Forelimb muscle (tissue), 1 donor: ENCODE measurements around the gene ADGRG3. TPM values are rescaled to one million over a fixed set of nuclear protein-coding genes. Genes with fewer than 3 reads are reported as not detected.

Source experiments
- DNase-seq: peaks from one replicate; pipeline ENCODE4 v3.0.0-alpha.2; 2013; ENCODE audit warnings: low read depth
- polyA plus RNA-seq: library from polyadenylated mRNA; unstranded; fragments of 120-200 nt; gene quantifications from one replicate; pipeline ENCODE4 v1.2.1, GENCODE V29; 2013; ENCODE audit not compliant: insufficient read length

ADGRG3 gene
- polyA plus RNA-seq, 1 donor = 0.29 TPM

- DNase-seq = no peak
These were observed 11.8 kb downstream of the ADGRG3 start for GRCh38 chr16:57679767-57680482.

DNA sequence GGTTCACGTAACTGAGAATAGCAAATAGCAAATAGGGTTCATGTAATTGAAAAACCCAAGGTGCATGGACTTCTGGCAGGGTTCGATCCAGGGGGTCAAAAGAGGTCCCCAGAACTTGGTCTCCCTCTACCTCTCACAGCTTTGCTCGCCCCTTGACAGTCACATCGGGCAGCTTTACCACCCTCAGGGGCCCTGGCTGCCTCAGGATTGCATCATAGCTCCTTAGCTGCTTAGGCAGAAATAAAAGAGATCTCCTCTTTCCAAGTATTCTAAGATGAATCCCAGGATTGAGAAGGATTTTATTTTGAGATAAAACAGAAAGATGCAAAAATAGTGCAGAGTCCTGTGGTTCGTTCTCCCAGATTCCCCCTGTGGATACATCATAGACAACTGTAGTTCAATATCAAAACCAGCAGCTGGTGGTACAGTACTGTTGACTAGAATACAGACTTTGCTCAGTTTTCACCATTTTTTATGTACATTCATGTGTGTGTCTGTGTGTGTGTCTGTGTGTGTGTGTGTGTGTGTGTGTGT lies 12.8 kb downstream of the ADGRG3 start:
- no peak for DNase-seq

DNA sequence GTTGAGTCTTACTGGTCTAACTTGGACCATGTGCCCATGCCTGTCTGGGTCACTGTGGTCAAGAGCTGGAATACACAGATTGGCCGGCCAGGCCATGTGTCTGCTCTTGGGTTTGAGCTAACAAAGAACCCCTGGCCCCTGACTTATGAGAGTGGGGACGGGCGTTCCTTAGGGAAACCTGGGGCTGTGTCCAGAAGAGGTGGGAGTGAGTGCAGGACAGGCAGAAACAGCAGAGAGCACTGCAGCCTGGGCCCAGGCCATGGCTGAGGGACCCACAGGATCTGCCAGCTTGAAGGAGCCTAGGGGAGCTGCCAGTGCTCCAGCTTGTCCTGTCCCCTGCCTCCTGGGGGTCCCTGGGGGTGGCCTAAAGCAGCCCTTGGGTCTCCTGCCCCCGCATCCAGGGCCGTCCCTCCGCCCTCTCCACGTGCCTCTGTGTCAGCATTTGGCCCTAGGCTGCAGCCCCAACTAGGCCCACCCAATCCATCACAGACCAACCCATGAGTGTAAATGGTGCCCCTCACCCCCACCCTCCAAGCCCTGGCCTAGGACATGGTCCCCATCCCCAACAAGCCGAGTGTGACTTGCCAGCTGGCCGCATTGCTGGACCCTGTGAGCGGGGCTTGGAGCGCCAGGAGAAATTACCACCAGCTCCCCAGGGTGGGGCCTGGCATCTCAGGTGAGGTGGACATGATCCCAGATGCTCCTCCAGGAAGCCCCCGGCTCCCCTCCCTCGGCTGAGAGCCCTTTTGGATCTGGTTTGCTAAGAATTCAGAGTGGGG lies 14.0 kb downstream of the ADGRG3 start:
- no peak for DNase-seq

- DNase-seq = no peak
These were observed 14.9 kb downstream of the ADGRG3 start for GRCh38 chr16:57682809-57683635.

DNA sequence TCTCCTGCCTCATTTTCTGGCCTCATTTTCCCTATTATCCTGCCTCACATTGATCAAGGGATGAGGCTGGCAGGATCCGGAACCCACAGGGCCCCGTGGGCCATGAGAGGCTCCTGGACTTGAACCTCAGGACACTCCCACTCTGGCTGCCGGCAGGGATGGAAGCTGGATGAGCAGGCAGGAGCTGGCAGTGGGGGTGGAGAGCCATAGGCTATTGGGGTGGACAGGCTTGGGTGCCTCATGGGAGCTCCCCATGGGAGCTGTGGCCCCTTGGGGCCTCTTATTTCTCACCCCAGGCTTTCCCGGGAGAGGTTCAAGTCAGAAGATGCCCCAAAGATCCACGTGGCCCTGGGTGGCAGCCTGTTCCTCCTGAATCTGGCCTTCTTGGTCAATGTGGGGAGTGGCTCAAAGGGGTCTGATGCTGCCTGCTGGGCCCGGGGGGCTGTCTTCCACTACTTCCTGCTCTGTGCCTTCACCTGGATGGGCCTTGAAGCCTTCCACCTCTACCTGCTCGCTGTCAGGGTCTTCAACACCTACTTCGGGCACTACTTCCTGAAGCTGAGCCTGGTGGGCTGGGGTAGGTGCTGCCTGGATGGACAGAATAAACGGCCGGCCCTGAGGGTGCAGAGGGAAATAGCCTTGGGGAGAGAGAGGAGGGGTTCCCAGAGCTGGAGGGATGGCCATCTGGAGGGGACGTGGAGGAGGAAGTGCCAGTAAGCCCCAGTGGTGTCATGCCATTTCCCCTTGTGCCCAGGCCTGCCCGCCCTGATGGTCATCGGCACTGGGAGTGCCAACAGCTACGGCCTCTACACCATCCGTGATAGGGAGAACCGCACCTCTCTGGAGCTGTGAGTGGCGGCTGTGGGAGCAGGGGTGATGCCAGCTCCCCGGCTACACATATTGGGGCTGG lies 15.8 kb downstream of the ADGRG3 start:
- DNase-seq = no peak

- no peak for DNase-seq
These were observed 16.7 kb downstream of the ADGRG3 start for GRCh38 chr16:57684626-57685358.

GRCh38 chr16:57685633-57686032 lies 17.5 kb downstream of the ADGRG3 start:
- no peak for DNase-seq

DNA sequence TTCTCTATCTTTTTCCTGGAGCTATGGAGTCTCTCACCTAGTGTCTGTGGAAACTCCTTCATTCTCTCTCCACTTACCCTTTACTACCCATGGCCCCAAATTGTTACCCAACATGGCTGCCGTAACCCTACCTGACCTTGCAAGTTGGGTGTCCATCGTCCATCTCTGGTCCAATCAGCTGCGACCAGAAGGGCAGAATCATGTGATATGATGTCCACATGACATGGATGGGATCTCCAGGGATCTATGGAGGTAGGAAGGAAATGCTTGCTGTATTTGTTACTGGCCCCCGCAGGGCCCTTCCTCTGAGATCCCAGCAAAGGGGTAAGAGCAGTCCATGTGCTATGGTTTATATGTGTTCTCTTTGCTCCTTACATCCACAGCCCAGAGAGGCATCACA lies 18.5 kb downstream of the ADGRG3 start:
- no peak for DNase-seq

- no peak for DNase-seq
These were observed 19.3 kb downstream of the ADGRG3 start for GRCh38 chr16:57687363-57687929.

DNA sequence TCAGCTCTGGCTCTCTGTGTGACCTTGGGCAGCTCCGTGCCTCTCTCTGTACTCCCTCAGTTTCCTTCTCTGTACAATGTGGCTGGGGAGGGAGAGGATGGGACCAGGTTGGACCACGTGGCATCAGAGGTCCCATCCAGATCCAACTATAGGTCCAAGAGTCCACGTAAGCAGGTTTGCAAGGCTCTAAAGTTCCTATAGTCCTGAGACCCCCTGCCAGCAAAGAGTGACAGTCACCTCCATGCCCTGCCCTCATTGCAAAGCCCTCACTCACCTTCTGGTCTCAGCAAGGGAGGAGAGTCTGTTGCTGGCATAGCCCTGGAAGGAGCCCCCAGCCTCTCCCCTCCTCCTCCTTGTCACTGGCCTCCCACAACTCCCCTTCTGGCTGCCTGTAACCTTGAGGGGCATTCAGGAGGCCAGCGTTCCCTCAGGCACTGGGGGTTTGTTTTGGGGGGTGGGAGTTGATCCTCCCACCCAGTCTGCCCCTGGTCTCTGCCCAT lies 20.4 kb downstream of the ADGRG3 start:
- no peak for DNase-seq

- no peak for DNase-seq
These were observed 21.1 kb downstream of the ADGRG3 start for GRCh38 chr16:57688987-57689761.

GRCh38 chr16:57689762-57690558 lies 21.9 kb downstream of the ADGRG3 start:
- no peak for DNase-seq

- no peak for DNase-seq
These were observed 22.8 kb downstream of the ADGRG3 start for GRCh38 chr16:57690782-57691471.

GRCh38 chr16:57692636-57693035 lies 24.5 kb downstream of the ADGRG3 start:
- no peak for DNase-seq

- DNase-seq = no peak
These were observed 25.4 kb downstream of the ADGRG3 start for GRCh38 chr16:57693550-57693949.

DNA sequence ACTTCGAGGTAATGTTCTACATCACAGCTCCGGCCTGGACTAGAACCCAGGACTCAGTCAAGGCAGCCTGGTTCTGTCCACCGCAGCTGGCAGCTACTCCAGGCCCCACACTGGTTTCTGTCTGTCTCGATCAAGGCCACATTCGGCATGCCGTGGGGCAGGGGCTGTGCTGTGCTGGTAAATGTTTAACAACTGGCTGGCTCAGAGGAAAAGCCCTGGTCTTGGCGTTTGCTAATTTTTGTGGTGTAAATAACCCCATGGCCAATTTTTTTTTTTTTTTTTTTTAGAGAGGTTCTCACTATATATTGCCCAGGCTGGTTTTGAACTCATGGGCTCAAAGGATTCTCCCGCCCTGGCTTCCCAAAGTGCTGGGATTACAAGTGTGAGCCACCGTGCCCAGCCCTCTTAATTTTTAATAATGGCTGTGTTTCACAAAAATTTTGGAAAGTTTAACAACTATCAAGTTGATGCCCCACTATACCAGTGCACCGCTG lies 26.2 kb downstream of the ADGRG3 start:
- no peak for DNase-seq
